GM18909 (cell line): ENCODE measurements around the gene RNF187.

Experiments used
- ATAC-seq: cut with Tn5 transposase; IDR thresholded peaks from one replicate; pipeline ENCODE4 v1.9.1; 2021; ENCODE audit warnings: mild to moderate bottlenecking; ENCODE audit not compliant: unreplicated experiment, poor library complexity

RNF187 gene

DNA sequence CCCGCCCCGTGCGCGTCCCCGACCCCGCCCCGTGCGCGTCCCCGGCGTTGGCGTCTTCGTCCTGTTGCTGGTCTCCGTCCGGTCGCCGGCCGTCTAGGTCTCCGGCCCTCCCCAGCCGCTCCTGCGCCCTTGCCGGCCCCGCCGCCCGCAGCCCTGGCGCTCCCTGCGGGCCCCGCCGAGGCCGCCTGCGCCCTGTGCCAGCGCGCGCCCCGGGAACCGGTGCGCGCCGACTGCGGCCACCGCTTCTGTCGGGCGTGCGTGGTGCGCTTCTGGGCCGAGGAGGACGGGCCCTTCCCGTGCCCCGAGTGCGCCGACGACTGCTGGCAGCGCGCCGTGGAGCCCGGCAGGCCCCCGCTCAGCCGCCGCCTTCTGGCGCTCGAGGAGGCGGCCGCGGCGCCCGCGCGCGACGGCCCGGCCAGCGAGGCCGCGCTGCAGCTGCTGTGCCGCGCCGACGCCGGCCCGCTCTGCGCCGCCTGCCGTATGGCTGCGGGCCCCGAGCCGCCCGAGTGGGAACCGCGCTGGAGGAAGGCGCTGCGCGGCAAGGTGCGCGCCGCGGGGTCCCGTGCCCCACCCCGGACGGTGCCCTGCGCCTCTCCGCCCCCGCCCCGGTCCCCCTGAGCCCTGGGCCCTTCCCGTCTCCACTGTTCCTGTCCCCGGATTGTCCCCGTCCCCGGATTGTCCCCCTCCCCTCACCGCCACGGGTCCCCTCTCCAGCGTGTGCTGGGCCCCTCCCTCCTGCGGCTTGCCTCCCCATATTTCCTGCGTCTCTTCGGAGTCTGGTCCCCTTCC lies at the start of gene RNF187:
TSS of gene RNF187 (plus strand) at position 47 of the 789 bp plus-strand sequence.
- ATAC-seq = peak; percentile 42

DNA sequence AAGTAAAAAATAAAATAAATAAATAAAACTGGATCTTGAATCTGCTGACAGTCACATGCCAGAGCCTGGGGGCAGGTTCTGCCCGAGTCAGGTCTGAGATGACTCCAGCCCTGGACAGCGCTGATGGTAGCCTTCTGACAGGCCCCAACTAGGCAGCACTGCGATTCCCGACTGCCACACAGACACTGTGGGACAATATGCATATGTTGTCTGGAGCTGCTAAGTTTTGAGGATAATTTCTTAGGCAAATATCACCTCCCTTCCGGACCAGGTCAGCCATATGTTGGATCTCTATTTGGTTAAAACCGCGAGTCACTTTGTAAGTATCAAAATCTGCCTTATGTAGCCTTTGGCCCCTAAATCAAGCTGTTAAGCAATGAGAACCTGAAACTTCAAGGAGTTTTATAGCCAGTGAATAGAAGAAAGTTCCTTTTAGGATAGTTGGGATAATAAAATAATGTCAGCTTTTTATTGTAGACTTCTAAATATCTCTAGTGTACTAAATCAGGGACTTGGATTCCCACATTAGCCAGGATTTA lies 49.7 kb upstream of the RNF187 start:
- ATAC-seq = no peak

DNA sequence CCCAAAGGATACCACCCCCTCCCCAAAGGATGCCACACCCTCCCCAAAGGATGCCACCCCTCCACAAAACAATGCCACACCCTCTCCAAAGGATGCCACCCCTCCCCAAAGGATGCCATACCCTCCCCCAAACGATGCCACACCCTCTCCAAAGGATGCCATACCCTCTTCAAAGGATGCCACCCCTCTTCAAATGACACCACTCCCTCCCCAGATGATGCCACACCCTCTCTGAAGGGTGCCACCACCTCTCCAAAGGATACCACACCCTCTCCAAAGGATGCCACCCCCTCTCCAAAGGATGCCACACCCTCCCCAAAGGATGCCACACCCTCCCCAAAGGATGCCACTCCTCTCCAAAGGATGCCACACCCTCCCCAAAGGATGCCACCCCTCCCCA lies 48.9 kb upstream of the RNF187 start:
- no peak for ATAC-seq

DNA sequence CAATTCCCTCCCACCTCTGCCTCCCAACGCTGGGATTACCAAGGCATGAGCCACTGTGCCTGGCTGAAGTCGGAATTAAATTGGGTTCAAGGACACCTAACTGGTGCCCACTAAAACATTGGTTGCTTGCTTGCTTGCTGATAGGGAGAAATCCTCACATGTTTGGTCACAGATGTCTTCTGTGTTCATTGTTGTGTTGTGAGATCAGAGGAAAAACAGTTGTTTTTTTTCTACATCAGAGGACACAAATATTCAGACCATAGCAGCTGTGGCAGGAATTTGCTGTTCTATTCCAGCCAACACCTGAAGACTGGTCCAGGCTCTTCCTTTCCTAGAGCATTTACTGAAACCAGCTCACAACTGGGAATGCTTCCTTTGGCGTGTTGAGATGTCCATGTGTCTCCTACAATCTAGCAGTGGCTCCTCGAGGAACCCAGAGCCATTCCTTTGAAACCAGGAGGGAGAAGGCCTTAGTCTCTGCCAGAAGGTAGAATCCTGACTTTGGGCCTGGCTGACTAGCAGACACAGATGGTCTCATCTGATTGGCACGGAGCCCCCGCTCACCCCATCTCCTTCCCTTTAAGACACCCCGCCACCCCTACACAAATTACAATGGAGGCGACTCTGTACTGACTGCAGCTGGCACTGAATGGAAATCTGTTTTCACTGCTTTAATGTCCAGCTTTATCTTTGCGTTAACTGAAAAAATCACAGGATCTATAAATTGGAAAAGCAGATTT lies 46.3 kb upstream of the RNF187 start:
- ATAC-seq = no peak

DNA sequence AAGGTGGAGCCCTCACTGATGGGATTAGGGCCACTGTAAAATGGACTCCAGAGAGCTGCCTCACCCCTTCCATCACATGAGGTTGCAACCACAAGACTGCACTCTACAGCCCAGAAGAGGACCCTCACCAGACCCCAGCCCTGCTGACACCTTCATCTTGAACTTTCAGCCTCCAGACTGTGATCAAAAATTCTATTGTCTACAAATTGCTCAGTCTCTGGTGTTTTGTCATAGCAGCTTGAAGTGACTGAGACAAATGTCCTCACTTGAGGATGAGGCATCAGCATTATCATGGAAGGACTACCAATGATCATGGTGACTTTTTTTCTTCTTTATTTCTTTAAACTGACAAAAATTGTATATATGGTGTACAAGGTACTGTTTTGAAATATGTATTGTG lies 43.8 kb upstream of the RNF187 start:
- ATAC-seq = no peak

DNA sequence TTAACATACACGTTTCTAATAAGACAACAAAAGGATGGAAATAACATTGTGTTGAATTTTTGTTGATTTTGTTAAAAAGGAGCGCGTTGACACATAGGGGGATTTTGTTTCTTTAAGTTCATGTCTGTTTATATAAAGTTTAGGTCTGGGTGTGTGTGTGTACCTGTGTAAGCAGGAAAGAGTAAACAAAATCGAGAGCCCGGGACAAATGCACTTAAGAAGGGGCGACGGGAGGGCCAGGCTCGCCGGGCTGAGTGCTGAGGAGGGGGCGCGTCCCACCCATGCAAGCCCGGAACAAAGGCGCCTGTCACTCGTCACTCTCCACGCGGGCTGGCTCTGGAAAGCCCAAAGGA lies 41.7 kb upstream of the RNF187 start:
- no peak for ATAC-seq

DNA sequence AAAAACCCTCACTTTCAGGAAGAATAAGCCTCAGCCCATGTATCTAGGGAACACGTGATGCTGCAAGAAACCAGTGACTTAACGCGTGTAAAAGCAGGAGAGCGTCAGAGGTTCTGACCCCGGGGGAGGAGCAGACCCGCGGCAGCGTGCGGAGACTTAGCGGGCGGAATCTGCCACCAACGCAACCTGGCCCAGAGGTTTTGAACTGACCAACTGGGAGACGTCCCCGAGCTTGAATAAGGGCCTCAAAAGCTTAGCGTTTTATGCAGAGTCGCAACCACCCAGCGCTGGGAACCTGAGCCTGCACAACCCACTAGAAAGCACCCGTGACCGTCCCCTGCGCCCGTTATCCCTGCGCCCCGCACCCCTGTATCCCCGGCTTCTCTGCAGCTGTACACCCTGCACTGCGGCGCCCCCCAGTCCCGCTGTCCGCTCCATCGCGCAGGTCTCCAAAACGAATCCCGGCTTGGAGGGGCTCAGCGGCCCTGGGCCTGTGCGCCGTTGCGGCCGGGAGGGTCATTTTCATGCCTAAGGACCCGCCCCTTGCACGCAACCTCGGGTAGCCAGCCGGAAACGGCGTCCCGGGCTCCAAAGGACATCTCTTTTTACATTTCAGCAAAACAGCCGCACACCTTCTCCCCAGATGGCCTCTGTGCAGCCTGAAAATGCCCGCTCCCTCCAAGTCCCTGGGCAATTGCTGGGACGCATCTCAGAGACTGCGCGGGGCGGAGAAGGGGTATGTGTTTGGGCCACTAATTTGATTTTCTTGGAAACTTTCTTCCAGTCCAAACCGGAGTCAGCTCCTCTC lies 41.1 kb upstream of the RNF187 start:
- ATAC-seq = no peak

DNA sequence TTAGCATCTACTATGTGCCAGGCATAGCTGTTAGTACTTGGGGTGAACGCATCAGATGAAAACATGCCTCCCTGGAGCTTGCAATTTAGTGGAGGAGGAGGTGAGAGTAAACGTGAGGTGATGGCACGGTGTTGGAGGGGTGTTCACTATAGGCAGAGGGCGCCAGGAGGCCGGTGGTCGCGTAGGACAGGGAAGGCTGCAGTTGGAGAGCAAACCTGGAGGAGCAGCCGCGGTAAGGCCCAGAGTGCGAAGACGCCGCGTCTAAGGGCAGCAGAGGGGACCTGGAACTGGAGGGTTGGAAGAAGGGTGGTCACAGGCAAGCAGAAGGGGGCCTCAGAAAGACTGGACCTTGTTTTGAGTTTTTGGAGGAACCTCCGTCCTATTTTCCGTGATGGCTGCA lies 40.3 kb upstream of the RNF187 start:
- ATAC-seq = no peak

DNA sequence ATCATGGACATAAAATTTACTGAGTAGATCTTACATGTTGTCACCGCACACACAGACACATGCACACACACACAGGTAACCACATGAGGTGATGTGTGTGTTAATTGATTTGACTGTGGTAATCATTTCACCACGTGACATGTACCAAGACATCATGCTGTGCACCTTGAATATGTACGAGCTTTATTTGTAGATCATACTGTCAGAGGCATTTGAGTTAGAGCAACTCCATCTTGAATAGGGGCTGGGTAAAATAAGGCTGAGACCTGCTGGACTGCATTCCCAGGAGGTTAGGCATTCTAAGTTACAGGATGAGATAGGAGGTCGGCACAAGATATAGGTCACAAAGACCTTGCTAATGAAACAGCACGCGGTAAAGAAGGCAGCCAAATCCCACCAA lies 38.8 kb upstream of the RNF187 start:
- ATAC-seq = no peak

DNA sequence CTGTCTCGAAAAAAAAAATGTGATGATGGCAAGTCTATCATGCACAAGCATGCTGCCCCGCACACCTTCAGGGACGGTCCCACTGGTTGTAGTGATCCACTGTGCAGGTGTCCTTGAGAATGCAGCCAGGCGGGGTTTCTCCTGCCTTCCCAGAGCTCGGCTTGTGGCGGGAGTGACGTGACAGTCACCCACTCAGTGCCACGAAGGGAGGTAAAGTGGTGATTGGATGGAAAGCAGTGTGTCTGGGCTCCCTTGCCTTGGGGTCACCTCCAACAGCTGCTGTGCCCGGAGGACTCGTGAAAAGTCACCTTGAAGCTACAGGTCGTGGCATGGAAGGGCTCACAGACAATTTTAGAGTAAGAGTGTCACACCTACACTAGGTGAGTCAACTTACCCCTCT lies 37.0 kb upstream of the RNF187 start:
- no peak for ATAC-seq

DNA sequence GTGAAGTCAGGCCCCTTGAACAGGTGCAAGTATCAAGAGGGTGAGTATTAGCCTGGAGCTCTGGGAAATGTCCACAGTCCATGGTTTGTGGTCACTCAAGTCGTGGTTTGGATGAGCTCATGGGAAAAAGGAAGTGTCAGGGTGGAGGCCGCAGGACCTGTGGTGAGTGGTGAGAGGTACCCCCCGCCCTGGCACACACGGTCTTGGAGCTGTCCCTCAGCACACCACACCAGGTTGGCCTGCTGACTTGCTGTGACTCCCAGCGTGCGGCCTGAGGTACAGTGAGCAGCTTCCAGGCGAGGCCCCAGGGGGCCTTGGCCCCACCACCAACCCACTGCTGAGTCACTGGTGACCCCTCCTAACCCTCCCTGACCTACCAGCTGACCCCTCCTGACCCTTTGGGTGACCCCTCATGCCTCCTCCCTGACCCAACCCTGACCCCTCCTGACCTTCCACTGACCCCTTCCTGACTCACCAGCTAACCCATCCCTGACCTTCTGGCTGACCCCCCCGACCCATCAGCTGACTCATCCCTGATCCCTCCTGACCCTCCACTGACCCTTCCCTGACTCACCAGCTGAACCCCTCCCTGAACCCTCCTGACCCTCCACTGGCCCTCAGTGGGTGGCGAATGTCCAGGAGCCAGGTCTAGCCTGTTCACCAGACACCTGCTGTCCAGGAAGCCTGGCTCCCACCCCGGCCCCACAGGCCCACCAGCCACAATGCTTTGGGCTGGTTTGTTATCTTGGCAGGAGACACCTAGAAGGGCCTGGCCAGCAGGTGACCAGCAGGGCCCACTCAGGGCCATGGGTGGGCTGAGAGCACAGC lies 34.8 kb upstream of the RNF187 start:
- ATAC-seq = no peak

DNA sequence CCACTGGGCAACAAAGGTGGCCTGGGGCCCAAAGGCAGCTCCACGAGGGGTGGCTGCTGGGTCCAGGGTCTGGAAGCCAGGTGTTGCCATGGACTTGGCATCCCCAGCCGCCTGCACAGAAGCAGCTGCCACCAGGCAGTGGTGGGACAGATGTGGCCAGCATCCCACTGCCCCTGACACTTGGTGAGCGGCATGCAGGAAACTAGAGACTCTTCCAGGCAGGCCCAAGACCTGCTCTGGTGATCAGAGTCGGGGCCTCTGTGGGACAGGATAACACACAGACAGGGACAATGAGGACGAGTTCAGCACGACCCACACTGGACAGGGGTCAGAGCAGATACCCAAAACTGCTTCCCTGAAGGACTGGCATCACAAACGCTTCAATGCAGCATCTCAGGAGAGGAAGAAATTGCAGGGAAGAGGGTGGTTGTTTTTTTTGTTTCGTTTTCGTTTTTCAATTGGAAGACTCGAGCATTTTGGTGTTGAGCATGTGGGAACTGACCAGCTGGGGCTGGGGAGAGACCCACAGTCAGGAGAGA lies 34.1 kb upstream of the RNF187 start:
- no peak for ATAC-seq

DNA sequence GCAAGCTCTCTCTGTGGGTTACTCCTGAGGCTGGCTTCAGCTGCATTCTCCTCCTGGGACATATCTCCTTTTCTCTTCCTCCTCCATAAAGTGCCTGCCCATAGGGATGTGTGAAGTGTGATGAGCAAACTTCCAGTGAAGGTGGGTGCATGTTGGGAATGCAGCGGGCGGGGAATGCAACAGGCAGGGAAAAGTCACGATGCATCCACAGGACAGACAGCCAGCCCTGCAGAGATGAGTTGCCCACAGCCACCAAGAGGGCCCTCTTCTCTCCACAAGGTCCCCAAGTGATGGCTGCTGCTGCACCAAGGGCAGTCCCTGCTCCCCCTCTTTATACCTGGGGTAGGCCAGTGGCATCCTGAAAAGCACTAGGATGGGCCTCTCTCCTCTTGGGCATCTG lies 33.6 kb upstream of the RNF187 start:
- ATAC-seq = no peak

DNA sequence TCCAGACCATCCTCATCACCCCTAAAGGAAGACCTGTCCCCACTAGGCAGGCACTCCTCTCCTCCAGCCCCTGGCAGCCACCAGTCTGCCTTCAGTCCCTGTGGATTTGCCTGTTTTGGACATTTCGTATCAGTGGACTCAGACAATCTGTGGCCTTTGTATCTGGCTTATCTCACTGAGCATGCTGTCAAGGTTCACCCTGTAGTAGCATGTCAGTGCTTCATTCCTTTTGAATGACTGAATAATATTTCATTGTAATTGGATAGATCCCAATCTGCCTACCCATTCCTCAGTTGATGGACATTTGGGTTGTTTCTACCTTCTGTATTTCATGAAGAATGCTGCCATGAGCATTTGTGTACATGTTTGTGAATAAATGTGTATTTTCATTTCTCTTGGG lies 32.9 kb upstream of the RNF187 start:
- no peak for ATAC-seq

DNA sequence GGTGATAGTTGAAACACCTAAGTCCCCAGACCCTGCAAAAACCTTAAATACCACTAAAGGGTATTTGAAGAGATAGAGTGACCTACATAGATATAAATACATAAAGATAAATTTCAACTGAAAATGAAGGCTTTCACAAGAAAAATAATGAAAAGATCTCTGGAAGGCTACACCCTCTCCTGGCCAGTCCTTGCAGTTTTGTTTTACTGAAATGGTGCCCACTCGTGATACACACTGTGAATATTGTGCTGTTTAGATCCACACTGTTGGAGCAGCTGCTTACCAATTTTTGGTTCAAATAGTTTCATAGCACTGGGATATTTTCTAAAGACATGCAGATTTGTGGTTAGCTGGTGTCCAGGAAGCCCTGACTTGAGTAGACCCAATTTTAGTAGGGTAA lies 31.5 kb upstream of the RNF187 start:
- ATAC-seq = no peak

DNA sequence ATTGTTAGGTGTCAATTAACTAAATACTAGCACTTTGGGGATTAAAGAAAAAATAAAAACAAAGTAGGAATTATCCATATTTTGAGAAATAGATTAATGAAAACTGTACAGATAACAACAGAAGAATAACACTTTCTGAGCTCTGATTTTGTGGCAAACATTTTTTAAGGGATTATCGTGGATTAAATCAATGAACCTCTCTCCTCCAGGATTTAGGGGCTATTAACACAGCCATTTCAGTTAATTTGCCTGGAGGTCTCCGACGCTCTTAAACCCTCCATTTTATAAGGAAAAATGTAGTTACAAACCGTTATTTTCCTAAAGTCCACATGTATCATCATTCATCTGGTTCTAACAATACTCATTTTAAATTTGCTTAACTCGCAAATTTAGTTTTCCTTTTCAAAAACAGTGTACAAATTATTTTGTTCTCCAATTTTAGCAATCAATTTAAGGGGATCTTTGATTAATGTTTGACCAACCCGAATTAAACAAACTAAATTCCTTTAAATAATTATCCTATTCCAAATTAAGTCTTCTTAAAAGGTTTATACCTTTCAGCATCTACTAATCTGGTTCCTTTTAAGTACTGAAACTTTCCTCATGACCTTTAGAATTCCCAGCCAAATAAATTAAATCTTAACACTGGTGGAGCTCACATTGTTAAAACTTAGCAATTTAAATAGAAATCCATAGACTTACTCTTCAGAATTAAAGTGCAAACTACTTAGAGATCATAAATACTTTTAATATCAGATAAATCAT lies 30.7 kb upstream of the RNF187 start:
- no peak for ATAC-seq

DNA sequence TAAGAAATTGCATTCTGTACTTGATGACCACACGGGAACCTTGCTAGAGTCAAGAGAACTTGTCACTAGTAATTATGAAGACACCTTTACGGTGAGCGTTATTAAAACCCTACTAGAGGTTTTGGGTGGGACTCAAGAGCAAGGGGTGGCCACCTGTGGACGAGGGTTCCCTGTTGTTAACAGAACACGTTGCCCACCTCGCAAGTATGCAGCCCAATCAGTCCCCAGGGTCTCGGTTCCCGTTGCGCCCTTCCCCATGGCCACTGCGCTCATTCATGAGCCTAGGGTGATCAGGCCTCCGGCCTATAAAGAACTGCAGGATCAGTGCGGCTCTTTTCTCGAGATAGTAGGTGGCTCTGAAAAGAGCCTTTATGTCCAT lies 30.2 kb upstream of the RNF187 start:
- peak; percentile 13 for ATAC-seq

DNA sequence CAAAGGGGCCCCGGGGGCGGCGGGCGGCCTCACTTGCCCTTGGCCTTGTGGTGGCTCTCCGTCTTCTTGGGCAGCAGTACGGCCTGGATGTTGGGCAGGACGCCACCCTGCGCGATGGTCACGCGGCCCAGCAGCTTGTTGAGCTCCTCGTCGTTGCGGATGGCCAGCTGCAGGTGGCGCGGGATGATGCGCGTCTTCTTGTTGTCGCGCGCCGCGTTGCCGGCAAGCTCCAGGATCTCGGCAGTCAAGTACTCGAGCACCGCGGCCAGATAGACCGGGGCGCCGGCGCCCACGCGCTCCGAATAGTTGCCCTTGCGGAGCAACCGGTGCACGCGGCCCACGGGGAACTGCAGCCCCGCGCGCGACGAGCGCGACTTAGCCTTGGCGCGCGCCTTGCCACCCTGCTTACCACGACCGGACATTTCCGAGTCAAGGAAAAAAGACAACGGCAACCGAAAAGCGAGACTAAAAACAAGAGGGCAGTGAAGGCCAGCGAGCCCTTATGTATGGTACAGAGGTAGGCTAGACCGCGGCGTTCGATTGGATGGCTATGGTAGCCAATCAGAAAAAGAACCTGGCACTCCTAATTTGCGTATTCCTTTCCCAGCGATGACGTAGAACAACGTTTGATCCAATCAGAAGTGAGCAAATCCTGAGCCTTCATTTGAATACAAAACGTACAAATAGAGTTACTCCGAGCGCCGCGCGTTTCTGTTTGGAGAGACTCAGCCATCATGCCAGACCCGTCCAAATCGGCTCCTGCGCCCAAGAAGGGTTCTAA lies 29.6 kb upstream of the RNF187 start:
- peak; percentile 88 for ATAC-seq
